OCI-LY1 (cell line): ENCODE results near the gene NEURL2.

Experiments used
- CTCF ChIP-seq: fragments of 200-600 bp; sonication (generic), shearing (Covaris generic); IDR thresholded peaks from 2 replicates; pipeline ENCODE4 v1.5.1; 2017; ENCODE audit warnings: mild to moderate bottlenecking, antibody characterized with exemption, low read length, moderate library complexity, mixed read lengths
- EZH2 ChIP-seq: fragments of 200-600 bp; sonication (generic), shearing (Covaris generic); IDR thresholded peaks from 2 replicates; pipeline ENCODE4 v1.8.0; 2017; ENCODE audit warnings: borderline replicate concordance, mixed run types, mild to moderate bottlenecking, antibody characterized with exemption, low read length, moderate library complexity, mixed read lengths

GRCh38 chr20:45920462-45921336 lies 29.7 kb upstream of the NEURL2 start:
- no peak for TF ChIP-seq CTCF
- TF ChIP-seq EZH2: no peak
